Measurements from ENCODE around the gene TSSC4. TPM values are rescaled to one million over a fixed set of nuclear protein-coding genes. Genes with fewer than 3 reads are reported as not detected.
A peak's percentile ranks its signal among the peaks of the same experiment; 100 is the strongest.

The TSSC4 gene
- total RNA-seq, 1 donor from 2014 or later: 38.8 TPM

DNA sequence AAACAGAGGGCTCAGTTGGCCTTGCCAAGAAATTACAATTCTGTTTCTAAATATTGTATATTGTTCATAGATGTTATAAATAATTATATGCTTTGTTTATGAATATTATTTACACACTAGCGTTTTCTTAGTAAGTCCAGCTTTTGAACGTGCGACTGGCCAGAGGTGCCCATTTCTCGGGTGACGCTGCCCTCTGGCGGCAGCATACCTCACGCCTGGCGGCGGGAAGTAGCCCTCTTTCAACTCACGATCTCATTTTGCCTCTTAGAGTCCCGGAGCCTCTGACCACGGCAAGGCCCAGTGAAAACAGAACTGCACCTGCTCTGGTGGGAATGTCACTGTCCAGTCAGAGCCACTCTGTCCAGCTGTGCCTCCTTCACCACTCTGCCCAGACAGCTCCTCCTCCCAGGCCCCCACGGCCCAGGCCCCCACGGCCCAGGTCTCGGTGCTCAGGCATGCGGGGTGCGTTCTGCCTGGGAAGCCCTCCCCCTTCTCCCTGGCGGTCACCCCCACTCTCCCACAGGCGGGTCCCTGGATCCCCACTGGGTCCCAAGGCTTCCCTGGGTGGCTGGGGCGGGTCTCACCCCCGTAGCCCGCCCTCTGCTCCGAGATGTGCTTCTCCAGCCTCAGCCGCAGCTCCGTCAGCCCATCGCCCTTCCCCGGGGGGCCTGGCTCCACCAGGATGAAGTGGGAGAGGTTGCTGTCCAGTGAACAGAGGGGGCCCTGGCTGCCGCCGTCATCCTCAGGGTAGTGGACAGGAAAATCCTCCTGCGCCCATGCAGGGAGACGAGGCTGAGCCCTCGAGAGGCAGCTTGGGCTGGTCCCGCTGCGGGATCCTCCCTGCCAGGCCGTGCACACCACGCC, 19.3 kb downstream of the TSSC4 start:
- H3K27ac ChIP-seq: no peak overlapping the region
- H3K36me3 ChIP-seq: no peaks in the 10 kb centered on the region
- DNase-seq: peak; percentile 85
- H3K4me3 ChIP-seq: no peak overlapping the region
- TF ChIP-seq, protein P1, sequence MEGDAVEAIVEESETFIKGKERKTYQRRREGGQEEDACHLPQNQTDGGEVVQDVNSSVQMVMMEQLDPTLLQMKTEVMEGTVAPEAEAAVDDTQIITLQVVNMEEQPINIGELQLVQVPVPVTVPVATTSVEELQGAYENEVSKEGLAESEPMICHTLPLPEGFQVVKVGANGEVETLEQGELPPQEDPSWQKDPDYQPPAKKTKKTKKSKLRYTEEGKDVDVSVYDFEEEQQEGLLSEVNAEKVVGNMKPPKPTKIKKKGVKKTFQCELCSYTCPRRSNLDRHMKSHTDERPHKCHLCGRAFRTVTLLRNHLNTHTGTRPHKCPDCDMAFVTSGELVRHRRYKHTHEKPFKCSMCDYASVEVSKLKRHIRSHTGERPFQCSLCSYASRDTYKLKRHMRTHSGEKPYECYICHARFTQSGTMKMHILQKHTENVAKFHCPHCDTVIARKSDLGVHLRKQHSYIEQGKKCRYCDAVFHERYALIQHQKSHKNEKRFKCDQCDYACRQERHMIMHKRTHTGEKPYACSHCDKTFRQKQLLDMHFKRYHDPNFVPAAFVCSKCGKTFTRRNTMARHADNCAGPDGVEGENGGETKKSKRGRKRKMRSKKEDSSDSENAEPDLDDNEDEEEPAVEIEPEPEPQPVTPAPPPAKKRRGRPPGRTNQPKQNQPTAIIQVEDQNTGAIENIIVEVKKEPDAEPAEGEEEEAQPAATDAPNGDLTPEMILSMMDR (IDR thresholded peaks at IDR 0.05): peak; percentile 82
- intact Hi-C loops (cut with DNase I): loop anchor here (10.0 kb wide), 1 partner anchor 115 kb away; the partner anchor contains the start of genes C11orf21 and TSPAN32
- no peaks in the 10 kb centered on the region for H3K9me3 ChIP-seq
- peak; percentile 77 to 84 for ATAC-seq
- peaks cover 16% of the 10 kb centered on the region for H3K4me1 ChIP-seq
- H3K27me3 ChIP-seq (ENCODE audit: low read depth): peaks cover 4% of the 10 kb centered on the region

DNA sequence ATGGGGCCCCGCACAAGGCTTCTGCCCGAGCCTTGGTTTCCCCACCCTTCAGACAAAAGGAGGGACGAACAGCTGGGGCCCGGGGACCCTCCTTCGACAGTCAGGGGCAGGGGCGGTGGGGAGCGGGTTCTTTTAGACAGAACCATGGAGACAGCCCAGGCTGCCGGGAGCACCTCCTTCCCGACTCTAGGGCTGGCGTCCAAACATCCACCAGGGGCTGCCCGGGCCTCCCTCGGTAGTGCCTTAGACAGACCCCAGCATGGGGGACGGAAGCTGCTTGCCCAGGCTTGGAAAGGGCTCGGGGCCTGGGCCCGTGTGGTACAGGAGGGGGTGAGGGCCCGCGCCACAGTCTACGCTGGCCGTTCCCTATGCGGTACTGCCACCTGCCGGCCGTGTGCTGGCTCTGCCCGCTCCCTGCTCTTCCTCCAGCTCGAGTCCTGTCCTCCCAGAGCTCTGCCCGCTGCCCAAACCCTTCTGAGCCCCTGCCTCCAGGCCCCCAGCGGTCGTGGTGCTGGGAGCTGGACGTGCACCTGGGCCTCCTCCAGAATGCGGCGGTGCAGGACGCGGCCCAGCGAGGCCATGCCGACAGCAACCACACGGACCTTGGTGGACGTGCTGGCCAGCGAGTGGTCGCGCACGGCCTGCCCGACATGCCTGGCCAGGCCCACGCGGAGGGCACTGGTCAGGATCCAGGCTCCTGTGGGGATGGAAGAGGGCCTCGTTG, 20.1 kb downstream of the TSSC4 start:
- H3K4me3 ChIP-seq: no peak overlapping the region
- ATAC-seq (peak; percentile 93 to 96), DNase-seq (peak; percentile 85)
- no peaks in the 10 kb centered on the region for H3K36me3 ChIP-seq
- intact Hi-C loops (cut with DNase I): loop anchor here (10.0 kb wide), 1 partner anchor 116 kb away; the partner anchor contains the start of genes C11orf21 and TSPAN32
- TF ChIP-seq, protein P1 (IDR thresholded peaks at IDR 0.05): peak; percentile 98
- no peaks in the 10 kb centered on the region for H3K9me3 ChIP-seq
- peaks cover 16% of the 10 kb centered on the region for H3K4me1 ChIP-seq
- H3K27ac ChIP-seq: no peak overlapping the region
- peaks cover 4% of the 10 kb centered on the region for H3K27me3 ChIP-seq (ENCODE audit: low read depth)

DNA sequence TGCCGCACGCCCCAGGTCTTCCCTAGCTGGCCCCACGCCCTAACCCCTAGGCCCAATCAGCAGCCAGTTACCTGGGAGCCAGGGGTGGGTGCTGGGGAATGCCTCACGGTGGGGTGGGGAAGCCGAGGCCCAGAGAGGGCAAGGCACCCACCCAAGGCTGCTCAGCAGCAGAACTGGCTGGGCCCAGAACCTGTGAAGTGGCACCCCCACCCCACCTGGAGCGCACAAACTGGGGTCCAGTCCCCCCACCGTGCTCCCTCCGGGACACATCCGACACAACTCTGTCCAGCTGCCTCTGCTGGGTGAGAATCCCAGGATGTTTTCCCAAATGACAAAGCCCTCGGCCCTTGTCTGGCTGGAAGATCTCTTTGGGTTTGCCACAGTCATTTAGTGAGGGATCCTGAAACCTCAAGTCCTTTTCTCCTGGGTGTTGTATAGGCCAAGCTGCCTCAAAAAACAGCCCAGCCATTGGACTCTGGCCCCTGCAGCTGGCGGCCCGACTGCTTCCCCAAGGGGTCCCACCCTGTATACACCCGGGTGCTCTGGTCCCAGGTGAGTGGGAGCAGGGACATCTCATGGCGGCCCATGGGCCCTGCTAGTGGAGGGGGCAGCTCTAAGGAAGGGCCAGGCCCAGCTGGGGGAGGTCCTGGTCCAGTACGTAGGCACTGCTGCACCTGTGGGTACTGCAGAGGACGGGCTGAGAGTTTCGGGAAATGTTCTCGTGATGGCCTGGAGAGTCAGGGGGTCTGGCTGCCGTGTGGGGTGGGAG, 20.9 kb downstream of the TSSC4 start:
- H3K27ac ChIP-seq: no peak overlapping the region
- H3K4me3 ChIP-seq: no peak overlapping the region
- peaks cover 4% of the 10 kb centered on the region for H3K27me3 ChIP-seq (ENCODE audit: low read depth)
- no peaks in the 10 kb centered on the region for H3K9me3 ChIP-seq
- intact Hi-C loops (cut with DNase I): loop anchor here (10.0 kb wide), 1 partner anchor 117 kb away; the partner anchor contains the start of genes C11orf21 and TSPAN32
- no peaks in the 10 kb centered on the region for H3K36me3 ChIP-seq
- ATAC-seq (no peak), DNase-seq (no peak)
- TF ChIP-seq, protein P1 (IDR thresholded peaks at IDR 0.05): no peak
- peaks cover 16% of the 10 kb centered on the region for H3K4me1 ChIP-seq

DNA sequence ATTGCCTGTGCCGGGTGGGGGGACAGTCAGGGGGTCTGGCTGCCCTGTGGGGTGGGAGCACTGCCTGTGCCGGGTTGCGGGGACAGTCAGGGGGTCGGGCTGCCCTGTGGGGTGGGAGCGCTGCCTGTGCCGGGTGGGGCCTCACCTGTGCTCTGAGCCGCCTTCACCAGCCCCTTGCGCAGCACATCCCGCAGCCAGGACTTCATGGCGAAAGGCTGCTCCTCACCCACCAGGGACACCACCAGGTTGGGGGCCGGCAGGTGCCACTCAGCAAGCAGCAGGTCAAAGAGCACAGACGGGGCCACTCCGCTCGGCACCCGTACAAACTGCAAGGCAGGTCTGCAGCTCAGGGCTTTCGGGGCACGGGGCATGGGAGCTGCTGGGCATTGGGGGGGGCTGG, 21.4 kb downstream of the TSSC4 start:
- no peak for ATAC-seq
- peaks cover 16% of the 10 kb centered on the region for H3K4me1 ChIP-seq
- no peaks in the 10 kb centered on the region for H3K36me3 ChIP-seq
- intact Hi-C loops (cut with DNase I): loop anchor here (10.0 kb wide), 1 partner anchor 117 kb away; the partner anchor contains the start of genes C11orf21 and TSPAN32
- H3K4me3 ChIP-seq: no peak overlapping the region
- no peaks in the 10 kb centered on the region for H3K9me3 ChIP-seq
- DNase-seq: no peak
- H3K27ac ChIP-seq: no peak overlapping the region
- TF ChIP-seq, protein P1 (IDR thresholded peaks at IDR 0.05): no peak
- H3K27me3 ChIP-seq (ENCODE audit: low read depth): peaks cover 4% of the 10 kb centered on the region

All from lower lobe of right lung (tissue), 2 donors.